ENCODE data around the gene SERTAD3.
"Not testable (repeated sequence)": the region's sequence is repeated elsewhere in the genome, so short reads cannot be mapped to it uniquely, and the experiment has no call there.

SERTAD3 gene, protein sequence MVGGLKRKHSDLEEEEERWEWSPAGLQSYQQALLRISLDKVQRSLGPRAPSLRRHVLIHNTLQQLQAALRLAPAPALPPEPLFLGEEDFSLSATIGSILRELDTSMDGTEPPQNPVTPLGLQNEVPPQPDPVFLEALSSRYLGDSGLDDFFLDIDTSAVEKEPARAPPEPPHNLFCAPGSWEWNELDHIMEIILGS

GRCh38 chr19:40444000-40444824 lies at the start of gene SERTAD3:
Gene SERTAD3 (minus strand): TSS chr19:40444335. CDS start chr19:40442080, 2,255 bp downstream.
- ATAC-seq, result peak; percentile 75
- Mint-ChIP-seq H3K4me3 (peak within 1 kb of the TSS; percentile 96), H3K27me3 (no peaks in the 10 kb centered on the region), H3K4me1 (peaks cover 38% of the 10 kb centered on the region), H3K9me3 (no peaks in the 10 kb centered on the region), H3K27ac (peak within 1 kb of the TSS; percentile 92), H3K36me3 (ENCODE audit: low read depth) (peaks cover 9% of the 10 kb centered on the region)
- peak; percentile 97 for DNase-seq

- H3K27me3 Mint-ChIP-seq, result peaks cover 7% of the 10 kb centered on the region
- H3K4me3 Mint-ChIP-seq, result no peak overlapping the region
- H3K27ac Mint-ChIP-seq, result no peak overlapping the region
- H3K9me3 Mint-ChIP-seq, result no peaks in the 10 kb centered on the region
- no peak for DNase-seq
- no peak for ATAC-seq
- H3K36me3 Mint-ChIP-seq (ENCODE audit: low read depth), result no peaks in the 10 kb centered on the region
- no peaks in the 10 kb centered on the region for H3K4me1 Mint-ChIP-seq
Observed at GRCh38 chr19:40493778-40494177, 49.6 kb upstream of the SERTAD3 start.

GRCh38 chr19:40492274-40492673 lies 48.1 kb upstream of the SERTAD3 start:
- ATAC-seq (no peak), DNase-seq (no peak)
- Mint-ChIP-seq H3K9me3 (no peaks in the 10 kb centered on the region), H3K27ac (no peak overlapping the region), H3K36me3 (ENCODE audit: low read depth) (no peaks in the 10 kb centered on the region), H3K4me3 (no peak overlapping the region), H3K4me1 (peaks cover 5% of the 10 kb centered on the region), H3K27me3 (peaks cover 17% of the 10 kb centered on the region)

GRCh38 chr19:40489882-40490230 lies 45.7 kb upstream of the SERTAD3 start:
- peaks cover 23% of the 10 kb centered on the region for H3K27me3 Mint-ChIP-seq
- H3K27ac Mint-ChIP-seq, result no peak overlapping the region
- ATAC-seq (no peak), DNase-seq (no peak)
- no peak overlapping the region for H3K4me3 Mint-ChIP-seq
- no peaks in the 10 kb centered on the region for H3K36me3 Mint-ChIP-seq (ENCODE audit: low read depth)
- H3K4me1 Mint-ChIP-seq, result peaks cover 6% of the 10 kb centered on the region
- H3K9me3 Mint-ChIP-seq, result no peaks in the 10 kb centered on the region

DNA sequence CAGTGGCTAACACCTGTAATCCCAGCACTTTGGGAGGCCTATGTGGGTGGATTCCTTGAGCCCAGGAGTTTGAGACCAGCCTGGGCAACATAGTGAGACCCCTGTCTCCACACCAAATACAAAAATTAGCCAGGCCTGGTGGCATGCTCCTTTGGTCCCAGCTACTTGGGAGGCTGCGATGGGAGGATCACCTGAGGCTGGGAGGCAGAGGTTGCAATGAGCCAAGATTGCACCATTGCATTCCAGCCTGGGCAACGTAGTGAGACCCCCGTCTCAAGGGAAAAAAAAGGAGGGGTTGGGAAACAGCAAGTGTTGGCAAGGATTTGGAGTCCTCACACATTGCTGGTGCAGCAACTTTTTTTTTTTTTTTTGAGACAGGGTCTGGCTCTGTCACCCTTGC lies 41.9 kb upstream of the SERTAD3 start:
- ATAC-seq, result no peak
- Mint-ChIP-seq H3K9me3 (no peaks in the 10 kb centered on the region), H3K27me3 (peaks cover 25% of the 10 kb centered on the region), H3K36me3 (ENCODE audit: low read depth) (no peaks in the 10 kb centered on the region), H3K27ac (no peak overlapping the region), H3K4me3 (no peak overlapping the region), H3K4me1 (peaks cover 6% of the 10 kb centered on the region)
- DNase-seq, result no peak

GRCh38 chr19:40475878-40476644 lies 31.9 kb upstream of the SERTAD3 start:
- ATAC-seq; H3K4me3 Mint-ChIP-seq; H3K36me3 Mint-ChIP-seq (ENCODE audit: low read depth); H3K4me1 Mint-ChIP-seq; H3K27ac Mint-ChIP-seq; H3K9me3 Mint-ChIP-seq; DNase-seq; H3K27me3 Mint-ChIP-seq: not testable (repeated sequence)

- Mint-ChIP-seq H3K9me3 (no peaks in the 10 kb centered on the region), H3K27me3 (no peaks in the 10 kb centered on the region), H3K36me3 (ENCODE audit: low read depth) (no peaks in the 10 kb centered on the region), H3K27ac (no peak overlapping the region), H3K4me3 (no peak overlapping the region), H3K4me1 (no peaks in the 10 kb centered on the region)
- ATAC-seq (no peak), DNase-seq (no peak)
Observed at GRCh38 chr19:40474737-40475136, 30.6 kb upstream of the SERTAD3 start.

DNA sequence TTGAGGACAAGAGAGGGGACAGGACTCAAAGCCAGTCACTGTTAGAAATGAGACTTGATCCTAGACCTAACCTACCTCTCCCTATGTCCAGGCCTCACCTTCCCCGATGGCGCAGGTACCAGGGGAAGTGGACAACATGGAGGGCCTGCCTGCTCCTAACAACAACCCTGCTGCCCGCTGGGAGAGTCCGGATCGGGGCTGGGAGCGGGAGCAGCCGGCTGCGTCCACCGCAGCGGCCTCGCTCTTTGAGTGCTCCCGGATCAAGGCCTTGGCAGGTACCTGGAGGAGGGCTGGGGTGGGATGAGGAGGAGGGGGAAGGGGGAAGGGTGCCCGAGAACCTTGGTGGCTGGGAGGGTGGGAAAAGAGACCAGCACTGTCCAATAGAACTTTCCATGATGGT lies 28.4 kb upstream of the SERTAD3 start:
- ATAC-seq (no peak), DNase-seq (no peak)
- no peak overlapping the region for H3K4me3 Mint-ChIP-seq
- peaks cover 7% of the 10 kb centered on the region for H3K27me3 Mint-ChIP-seq
- H3K27ac Mint-ChIP-seq, result no peak overlapping the region
- H3K9me3 Mint-ChIP-seq, result no peaks in the 10 kb centered on the region
- H3K4me1 Mint-ChIP-seq, result peaks cover 2% of the 10 kb centered on the region
- no peaks in the 10 kb centered on the region for H3K36me3 Mint-ChIP-seq (ENCODE audit: low read depth)

- Mint-ChIP-seq H3K9me3 (no peaks in the 10 kb centered on the region), H3K4me1 (peaks cover 9% of the 10 kb centered on the region), H3K27ac (no peak overlapping the region), H3K36me3 (ENCODE audit: low read depth) (no peaks in the 10 kb centered on the region), H3K4me3 (no peak overlapping the region), H3K27me3 (peaks cover 13% of the 10 kb centered on the region)
- no peak for DNase-seq
- ATAC-seq, result no peak
Observed at GRCh38 chr19:40471111-40471510, 27.0 kb upstream of the SERTAD3 start.

GRCh38 chr19:40469011-40469410 lies 24.9 kb upstream of the SERTAD3 start:
- DNase-seq (no peak), ATAC-seq (no peak)
- H3K4me1 Mint-ChIP-seq, result peaks cover 25% of the 10 kb centered on the region
- no peak overlapping the region for H3K4me3 Mint-ChIP-seq
- H3K27ac Mint-ChIP-seq, result no peak overlapping the region
- H3K9me3 Mint-ChIP-seq, result no peaks in the 10 kb centered on the region
- H3K27me3 Mint-ChIP-seq, result peaks cover 14% of the 10 kb centered on the region
- no peaks in the 10 kb centered on the region for H3K36me3 Mint-ChIP-seq (ENCODE audit: low read depth)

DNA sequence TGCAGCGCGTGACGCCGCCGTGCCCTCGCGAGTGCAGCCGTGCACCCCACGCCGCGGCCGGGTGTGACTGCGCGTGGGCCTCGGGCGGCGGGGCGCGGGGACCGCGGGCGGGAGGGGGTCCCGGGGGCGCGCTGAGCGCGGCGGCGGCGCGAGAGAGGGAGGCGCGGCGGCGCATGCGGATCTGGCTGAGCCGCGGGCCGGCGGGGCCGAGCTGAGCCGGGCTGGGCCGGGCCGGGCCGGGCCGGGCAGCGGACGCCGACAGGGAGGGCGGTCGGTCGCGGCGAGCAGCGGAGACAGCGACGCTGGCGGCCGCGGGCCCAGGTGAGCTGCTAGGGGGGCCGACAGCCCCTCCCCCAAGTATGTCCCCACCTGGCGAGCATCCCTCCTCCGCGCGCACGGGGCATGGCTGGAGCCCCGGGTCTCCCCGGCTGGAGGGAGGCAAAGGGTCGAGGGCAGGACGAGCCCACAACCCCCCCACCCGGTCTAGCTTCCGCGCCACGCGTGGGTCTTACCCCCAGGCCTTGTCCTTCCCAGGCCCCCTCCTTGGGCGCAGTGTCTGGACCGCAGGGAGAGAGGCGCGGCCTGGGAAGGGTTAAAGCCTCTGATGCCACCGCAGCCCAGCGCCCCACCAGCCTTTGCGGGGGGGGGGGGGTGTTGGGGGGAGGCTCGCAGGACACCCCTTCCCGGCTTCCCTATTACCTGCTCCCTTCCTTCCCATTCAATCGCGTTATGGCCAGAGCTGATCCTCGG lies 23.0 kb upstream of the SERTAD3 start, which contains the start of gene SPTBN4:
Gene SPTBN4, plus strand, starts transcription at position 17 of the 750 bp plus-strand sequence. CDS start 5,621 bp downstream, outside the sequence.
- no peaks in the 10 kb centered on the region for H3K9me3 Mint-ChIP-seq
- ATAC-seq (no peak), DNase-seq (peak; percentile 12)
- peak within 1 kb of the TSS; percentile 93 for H3K27ac Mint-ChIP-seq
- peaks cover 14% of the 10 kb centered on the region for H3K27me3 Mint-ChIP-seq
- H3K36me3 Mint-ChIP-seq (ENCODE audit: low read depth), result no peaks in the 10 kb centered on the region
- H3K4me3 Mint-ChIP-seq, result peak within 1 kb of the TSS; percentile 82
- peaks cover 28% of the 10 kb centered on the region for H3K4me1 Mint-ChIP-seq

- DNase-seq, result peak; percentile 72
- Mint-ChIP-seq H3K27me3 (peaks cover 14% of the 10 kb centered on the region), H3K9me3 (no peaks in the 10 kb centered on the region), H3K4me1 (peaks cover 30% of the 10 kb centered on the region), H3K36me3 (ENCODE audit: low read depth) (no peaks in the 10 kb centered on the region), H3K27ac (peak overlapping the region; percentile 93), H3K4me3 (peak overlapping the region; percentile 82)
- ATAC-seq, result peak; percentile 81
Observed at GRCh38 chr19:40466219-40466984, 22.3 kb upstream of the SERTAD3 start.

- Mint-ChIP-seq H3K9me3 (no peaks in the 10 kb centered on the region), H3K27me3 (peaks cover 14% of the 10 kb centered on the region), H3K36me3 (ENCODE audit: low read depth) (no peaks in the 10 kb centered on the region), H3K4me3 (peak within 1 kb of the TSS; percentile 82), H3K4me1 (peaks cover 32% of the 10 kb centered on the region), H3K27ac (peak within 1 kb of the TSS; percentile 93)
- ATAC-seq (peak; percentile 84), DNase-seq (peak; percentile 100)
Observed at GRCh38 chr19:40465557-40466218, 21.6 kb upstream of the SERTAD3 start, which contains the start of gene BLVRB. Gene BLVRB (minus strand): TSS chr19:40465745. CDS start chr19:40465688, 57 bp downstream.
